HG03025 (cell line): ENCODE data around the gene TFIP11.

Experiments
- ATAC-seq: cut with Tn5 transposase; IDR thresholded peaks from one replicate; pipeline ENCODE4 v1.9.1; 2021; ENCODE audit warnings: mild to moderate bottlenecking, moderate library complexity; ENCODE audit not compliant: unreplicated experiment, low FRiP score

TFIP11 gene

GRCh38 chr22:26512149-26512793 is at the start of gene TFIP11:
TFIP11 (minus strand) TSS chr22:26512473; CDS start chr22:26510272, 2,201 bp downstream.
- ATAC-seq = peak; percentile 79

GRCh38 chr22:26561756-26562417 is 49.6 kb upstream of the TFIP11 start:
- ATAC-seq = no peak

GRCh38 chr22:26559961-26560575 is 47.8 kb upstream of the TFIP11 start:
- no peak for ATAC-seq

GRCh38 chr22:26558248-26558895 is 46.1 kb upstream of the TFIP11 start:
- ATAC-seq = no peak

- no peak for ATAC-seq
These were observed 44.6 kb upstream of the TFIP11 start for GRCh38 chr22:26556904-26557303.

GRCh38 chr22:26555478-26555877 is 43.2 kb upstream of the TFIP11 start:
- no peak for ATAC-seq

GRCh38 chr22:26554956-26555355 is 42.7 kb upstream of the TFIP11 start:
- no peak for ATAC-seq

- ATAC-seq = no peak
These were observed 40.9 kb upstream of the TFIP11 start for GRCh38 chr22:26553056-26553752.

GRCh38 chr22:26552466-26552865 is 40.2 kb upstream of the TFIP11 start:
- no peak for ATAC-seq

GRCh38 chr22:26551568-26551967 is 39.3 kb upstream of the TFIP11 start:
- no peak for ATAC-seq

GRCh38 chr22:26550498-26551033 is 38.3 kb upstream of the TFIP11 start:
- ATAC-seq = no peak

GRCh38 chr22:26549902-26550497 is 37.7 kb upstream of the TFIP11 start:
- ATAC-seq = no peak

GRCh38 chr22:26548984-26549383 is 36.7 kb upstream of the TFIP11 start:
- no peak for ATAC-seq

- ATAC-seq = no peak
These were observed 36.0 kb upstream of the TFIP11 start for GRCh38 chr22:26548303-26548702.

- no peak for ATAC-seq
These were observed 35.6 kb upstream of the TFIP11 start for GRCh38 chr22:26547837-26548236.

- ATAC-seq = no peak
These were observed 35.2 kb upstream of the TFIP11 start for GRCh38 chr22:26547426-26547825.

- ATAC-seq = no peak
These were observed 34.0 kb upstream of the TFIP11 start for GRCh38 chr22:26546282-26546681.

GRCh38 chr22:26545827-26546226 is 33.6 kb upstream of the TFIP11 start:
- ATAC-seq = no peak

GRCh38 chr22:26545385-26545784 is 33.1 kb upstream of the TFIP11 start:
- no peak for ATAC-seq

- no peak for ATAC-seq
These were observed 32.2 kb upstream of the TFIP11 start for GRCh38 chr22:26544489-26544888.
